NT2/D1 (cell line): ENCODE data around the gene BAG1.

Experiments used
- DNase-seq: peaks from one replicate; pipeline ENCODE4 v3.0.0-alpha.2; 2011; ENCODE audit warnings: low read depth, low spot score
- H3K27me3 ChIP-seq: 2 replicates; pipeline ENCODE4 v1.6.0; 2011; ENCODE audit warnings: mild to moderate bottlenecking; ENCODE audit not compliant: insufficient read length, insufficient read depth
- H3K36me3 ChIP-seq: 2 replicates; pipeline ENCODE4 v1.6.1; 2011; ENCODE audit warnings: mild to moderate bottlenecking, low read length, mixed read lengths; ENCODE audit not compliant: insufficient read depth, insufficient read length
- H3K4me1 ChIP-seq: 2 replicates; pipeline ENCODE4 v1.5.1; 2011; ENCODE audit not compliant: insufficient read depth, insufficient read length
- H3K4me3 ChIP-seq: 2 replicates; pipeline ENCODE4 v1.5.1; 2011; ENCODE audit warnings: low read depth; ENCODE audit not compliant: insufficient read length
- H3K9ac ChIP-seq: 2 replicates; pipeline ENCODE4 v1.6.0; 2011; ENCODE audit warnings: low read depth; ENCODE audit not compliant: insufficient read length
- H3K9me3 ChIP-seq: 2 replicates; pipeline ENCODE4 v1.5.1; 2011; ENCODE audit warnings: mild to moderate bottlenecking, low read length; ENCODE audit not compliant: insufficient read depth
- SUZ12 ChIP-seq: IDR thresholded peaks from 2 replicates; pipeline ENCODE4 v1.6.1; 2011; ENCODE audit not compliant: insufficient read length, insufficient read depth; ENCODE audit errors: extremely low read depth
- YY1 ChIP-seq: IDR thresholded peaks from 2 replicates; pipeline ENCODE4 v1.6.1; 2011; ENCODE audit not compliant: insufficient read length, insufficient read depth
- ZNF274 ChIP-seq: IDR thresholded peaks from 2 replicates; pipeline ENCODE4 v1.6.1; 2011; ENCODE audit warnings: mild to moderate bottlenecking, low read depth, low read length

BAG1 gene

GRCh38 chr9:33273266-33273971 lies 8.9 kb upstream of the BAG1 start:
- no peaks in the 10 kb centered on the region for H3K27me3 ChIP-seq
- TF ChIP-seq SUZ12: no peak
- no peak for TF ChIP-seq ZNF274
- TF ChIP-seq YY1: no peak
- H3K9ac ChIP-seq: no peak overlapping the region
- no peak overlapping the region for H3K4me3 ChIP-seq
- H3K4me1 ChIP-seq: no peaks in the 10 kb centered on the region
- DNase-seq: no peak
- peaks cover 75% of the 10 kb centered on the region for H3K36me3 ChIP-seq
- no peaks in the 10 kb centered on the region for H3K9me3 ChIP-seq

GRCh38 chr9:33272061-33272460 lies 7.6 kb upstream of the BAG1 start:
- DNase-seq: no peak
- H3K4me1 ChIP-seq: no peaks in the 10 kb centered on the region
- H3K9ac ChIP-seq: no peak overlapping the region
- H3K4me3 ChIP-seq: no peak overlapping the region
- peaks cover 74% of the 10 kb centered on the region for H3K36me3 ChIP-seq
- H3K27me3 ChIP-seq: no peaks in the 10 kb centered on the region
- H3K9me3 ChIP-seq: no peaks in the 10 kb centered on the region
- TF ChIP-seq YY1 (no peak), ZNF274 (no peak), SUZ12 (no peak)

GRCh38 chr9:33270146-33270545 lies 5.6 kb upstream of the BAG1 start:
- no peak for TF ChIP-seq YY1
- TF ChIP-seq SUZ12: no peak
- TF ChIP-seq ZNF274: no peak
- H3K4me3 ChIP-seq: no peak overlapping the region
- peaks cover 70% of the 10 kb centered on the region for H3K36me3 ChIP-seq
- no peak overlapping the region for H3K9ac ChIP-seq
- no peaks in the 10 kb centered on the region for H3K9me3 ChIP-seq
- H3K27me3 ChIP-seq: no peaks in the 10 kb centered on the region
- no peaks in the 10 kb centered on the region for H3K4me1 ChIP-seq
- DNase-seq: no peak

- H3K36me3 ChIP-seq: peaks cover 61% of the 10 kb centered on the region
Observed at GRCh38 chr9:33267151-33267767, 2.8 kb upstream of the BAG1 start.

GRCh38 chr9:33265211-33265865 lies 830 bp upstream of the BAG1 start:
- peak overlapping the region; percentile 98 for H3K9ac ChIP-seq
- DNase-seq: no peak
- TF ChIP-seq SUZ12 (no peak), ZNF274 (no peak), YY1 (no peak)
- no peaks in the 10 kb centered on the region for H3K4me1 ChIP-seq
- no peaks in the 10 kb centered on the region for H3K27me3 ChIP-seq
- peak overlapping the region; percentile 95 for H3K4me3 ChIP-seq
- H3K9me3 ChIP-seq: no peaks in the 10 kb centered on the region
- H3K36me3 ChIP-seq: peaks cover 64% of the 10 kb centered on the region

More at GRCh38 chr9:33267151-33267767, 2.8 kb upstream of the BAG1 start:
- Histone ChIP-seq H3K4me3 (no peak overlapping the region), H3K9ac (no peak overlapping the region), H3K27me3 (no peaks in the 10 kb centered on the region), H3K4me1 (no peaks in the 10 kb centered on the region), H3K9me3 (no peaks in the 10 kb centered on the region)
- no peak for TF ChIP-seq ZNF274
- no peak for TF ChIP-seq SUZ12
- no peak for TF ChIP-seq YY1
- no peak for DNase-seq

GRCh38 chr9:33264003-33264472 lies 470 bp downstream of the BAG1 start:
- TF ChIP-seq SUZ12 (no peak), YY1 (peak; percentile 11)
- no peaks in the 10 kb centered on the region for H3K4me1 ChIP-seq
- no peak for DNase-seq

More at GRCh38 chr9:33264003-33264472, 470 bp downstream of the BAG1 start:
- Histone ChIP-seq H3K36me3 (peaks cover 68% of the 10 kb centered on the region), H3K9me3 (no peaks in the 10 kb centered on the region), H3K4me3 (peak overlapping the region; percentile 100), H3K27me3 (no peaks in the 10 kb centered on the region), H3K9ac (peak overlapping the region; percentile 97)
